Measurements from ENCODE around the gene MACROD2.

- TF ChIP-seq ZNF10 (tag by site-specific recombination; IDR thresholded peaks at IDR 0.05) (no peak), KLF10 (tag by site-specific recombination; IDR thresholded peaks at IDR 0.05) (no peak), ZNF274 (IDR thresholded peaks at IDR 0.05; ENCODE audit: low read length) (no peak), ZNF274 (tag by site-specific recombination; IDR thresholded peaks at IDR 0.05; ENCODE audit: borderline replicate concordance) (no peak), CTCF (tag by site-specific recombination; IDR thresholded peaks at IDR 0.05) (no peak), ZNF140 (tag by site-specific recombination; IDR thresholded peaks at IDR 0.05) (no peak), SP2 (tag by site-specific recombination; IDR thresholded peaks at IDR 0.05) (no peak)
Observed at GRCh38 chr20:15406072-15406471, 1410.8 kb downstream of the MACROD2 start.
